GM12878 (cell line): ENCODE results near the gene PATJ. TPM values are rescaled to one million over a fixed set of nuclear protein-coding genes. Genes with fewer than 3 reads are reported as not detected.
"Not testable (repeated sequence)": the region's sequence is repeated elsewhere in the genome, so short reads cannot be mapped to it uniquely, and the experiment has no call there.

ENCODE experiments used
- ATAC-seq: fragments of 200-7000 bp; cut with Tn5 transposase; 3 replicates; pipeline ENCODE4 v1.9.1; 2020; ENCODE audit warnings: mild to moderate bottlenecking, moderate library complexity
- BruUV-seq: library from RNA; stranded (reverse); fragments of 400-500 nt; replicated peaks from 2 replicates; lab custom pipeline; 2021; lab: Mats Ljungman, UMichigan
- CTCF ChIA-PET: fragments of 300-600 bp; sonication (Branson Sonifier 250); formaldehyde crosslinking; extraction: SDS; loops from one replicate; lab custom pipeline; 2021; ENCODE audit warnings: inconsistent platforms; lab: Yijun Ruan, JAX
- POLR2A ChIA-PET: fragments of 350-600 bp; formaldehyde crosslinking; extraction: SDS; loops from one replicate; lab custom pipeline; 2021; ENCODE audit warnings: inconsistent platforms; lab: Charles Lee
- RAD21 ChIA-PET: fragments of 300-600 bp; sonication (Branson Sonifier 250); formaldehyde crosslinking; loops from one replicate; lab custom pipeline; 2023; ENCODE audit warnings: antibody characterized with exemption; ENCODE audit not compliant: unreplicated experiment; lab: Charles Lee
- SMC1A ChIA-PET: fragments of 300-600 bp; sonication (Branson Sonifier 250); formaldehyde crosslinking; loops from one replicate; lab custom pipeline; 2023; ENCODE audit not compliant: unreplicated experiment, uncharacterized antibody; lab: Charles Lee
- DNase-seq: peaks from one replicate; pipeline ENCODE4 v3.0.0-alpha.2; 2011; ENCODE audit warnings: low read depth, low spot score
- FAIRE-seq: peaks from 3 replicates; lab custom pipeline; 2011; peaks lifted over from hg19 to GRCh38; lab: Jason Lieb, UNC
- H2AFZ ChIP-seq: 2 replicates; pipeline ENCODE4 v1.6.0; 2011; ENCODE audit warnings: low read depth, low read length, control low read depth; ENCODE audit not compliant: control insufficient read depth
- H3K27ac ChIP-seq: 2 replicates; pipeline ENCODE4 v1.5.1; 2011; ENCODE audit warnings: control low read depth; ENCODE audit not compliant: control insufficient read depth, insufficient read depth
- H3K27me3 ChIP-seq, 2 experiments: replicated peaks in 1 of 2; 2 replicates each; pipeline versions ENCODE4 v1.6.0 to v1.6.1; 2011; ENCODE audit warnings: low read length in 1 of 2; ENCODE audit not compliant: control insufficient read depth in 2 of 2, insufficient read depth in 2 of 2
- H3K36me3 ChIP-seq, 2 experiments: 2 replicates each; pipeline ENCODE4 v1.5.1; 2011; ENCODE audit warnings: low read length in 1 of 2; ENCODE audit not compliant: control insufficient read depth in 2 of 2, insufficient read depth in 2 of 2
- H3K4me1 ChIP-seq: 2 replicates; pipeline ENCODE4 v1.6.1; 2011; ENCODE audit warnings: mild to moderate bottlenecking, low read length, moderate library complexity, mixed read lengths; ENCODE audit not compliant: control insufficient read depth, insufficient read depth
- H3K4me2 ChIP-seq: 2 replicates; pipeline ENCODE4 v1.6.0; 2011; ENCODE audit warnings: control low read depth; ENCODE audit not compliant: control insufficient read depth, insufficient read depth
- H3K4me3 ChIP-seq: fragments of 200-600 bp; sonication (generic); 2 replicates; pipeline ENCODE4 v1.5.1; 2016
- H3K79me2 ChIP-seq: 2 replicates; pipeline ENCODE4 v1.6.0; 2011; ENCODE audit warnings: low read length; ENCODE audit not compliant: control insufficient read depth, insufficient read depth
- H3K9ac ChIP-seq: 2 replicates; pipeline ENCODE4 v1.8.0; 2011; ENCODE audit warnings: low read length, control low read depth, mixed read lengths; ENCODE audit not compliant: control insufficient read depth, insufficient read depth
- H3K9me3 ChIP-seq: replicated peaks from 3 replicates; pipeline ENCODE4 v1.5.1; 2011; ENCODE audit warnings: mild to moderate bottlenecking, low read length; ENCODE audit not compliant: control insufficient read depth, insufficient read depth
- H4K20me1 ChIP-seq: 2 replicates; pipeline ENCODE4 v1.6.0; 2011; ENCODE audit not compliant: control insufficient read depth, insufficient read depth
- ATF3 ChIP-seq: IDR thresholded peaks from 2 replicates; pipeline ENCODE4 v1.6.1; 2011; ENCODE audit warnings: low read depth, mild to moderate bottlenecking, low read length, moderate library complexity, borderline replicate concordance; ENCODE audit errors: extremely low read depth
- JUND ChIP-seq: IDR thresholded peaks from 2 replicates; pipeline ENCODE4 v1.6.1; 2012; ENCODE audit warnings: low read depth, mild to moderate bottlenecking, low read length, improper control_type of control experiment, moderate library complexity
- NFIC ChIP-seq: IDR thresholded peaks from 2 replicates; pipeline ENCODE4 v1.6.1; 2012; ENCODE audit warnings: low read depth, mild to moderate bottlenecking, inconsistent platforms, low read length, moderate library complexity
- NFXL1 ChIP-seq: fragments of 450-650 bp; IDR thresholded peaks from 2 replicates; pipeline ENCODE4 v1.6.1; 2017; ENCODE audit warnings: antibody characterized with exemption, mild to moderate bottlenecking, borderline replicate concordance
- RFX5 ChIP-seq: IDR thresholded peaks from 2 replicates; pipeline ENCODE4 v1.6.1; 2011; ENCODE audit warnings: low read depth, low read length, improper control_type of control experiment
- ZBTB4 ChIP-seq: fragments of 450-650 bp; formaldehyde crosslinking; IDR thresholded peaks from 2 replicates; pipeline ENCODE4 v1.4.0; 2022; ENCODE audit warnings: mild to moderate bottlenecking, moderate library complexity
- ZNF274 ChIP-seq: IDR thresholded peaks from one replicate; pipeline ENCODE4 v1.8.0; 2011; ENCODE audit not compliant: insufficient read length, insufficient read depth
- ZNF384 ChIP-seq: IDR thresholded peaks from 2 replicates; pipeline ENCODE4 v1.6.1; 2012; ENCODE audit warnings: low read depth, mild to moderate bottlenecking, low read length, improper control_type of control experiment, borderline replicate concordance
- ZNF687 ChIP-seq: fragments of 450-650 bp; IDR thresholded peaks from 2 replicates; pipeline ENCODE4 v1.6.1; 2017; ENCODE audit warnings: mild to moderate bottlenecking, moderate library complexity
- WGBS: methylation state at CpG from one replicate; pipeline ENCODE4 v1.1.6; 2016; ENCODE audit warnings: low lambda C conversion rate; ENCODE audit not compliant: insufficient replicate concordance, insufficient coverage; ENCODE audit errors: missing lambda C conversion rate; 5-methylcytosine and 5-hydroxymethylcytosine counted together
- in situ Hi-C: fragments of 300-500 bp; cut with MboI; formaldehyde crosslinking; loops from 9 replicates; pipeline ENCODE4 v1.14.3; 2018; ENCODE audit warnings: mixed read lengths
- intact Hi-C: fragments of 100-400 bp; cut with micrococcal nuclease; formaldehyde crosslinking; loops from one replicate; pipeline ENCODE4 v1.14.2; 2022; ENCODE audit not compliant: unreplicated experiment
- polyA plus RNA-seq, 11 experiments: library from polyadenylated mRNA; depleted of rRNA in 4 of 11; unstranded in 6 of 11; stranded (reverse) in 5 of 11; fragments of >200 nt; fragmentation: Nextera tagmentation in 4 of 11; fragmentation: Illumina TruSeq in 1 of 11; extraction: Ambion mirVana in 4 of 11; extraction: Trizol in 1 of 11; gene quantifications; 1 replicate in 1 of 11; 2 replicates in 10 of 11; pipeline versions ENCODE4 v1.2.1 to v1.2.3, GENCODE V29; 2011 to 2016; ENCODE audit warnings: inconsistent platforms in 2 of 11, missing spikeins in 2 of 11, low read depth in 1 of 11
- total RNA-seq, 4 experiments: library from RNA; depleted of rRNA in 3 of 4; stranded (reverse); fragments of >200 nt in 3 of 4; fragmentation: Illumina TruSeq in 1 of 4; extraction: Trizol in 1 of 4; gene quantifications; 2 replicates each; pipeline versions ENCODE4 v1.2.1 to v1.2.3, GENCODE V29; 2013 to 2021

The PATJ gene
- total and polyA plus RNA-seq, 10 of the 15 experiments (the other 5 are each of a cell fraction or from before 2014, with no cell fraction given): 2.8 to 13.9 (median 6.9) TPM

- H4K20me1 ChIP-seq, H3K4me1 ChIP-seq, H3K27ac ChIP-seq, H3K9me3 ChIP-seq, H3K79me2 ChIP-seq, in situ Hi-C loops, H3K4me2 ChIP-seq, FAIRE-seq, H3K4me3 ChIP-seq, SMC1A ChIA-PET, H3K9ac ChIP-seq, RAD21 ChIA-PET, BruUV-seq, intact Hi-C loops, H3K27me3 ChIP-seq, H2AFZ ChIP-seq, DNase-seq: not testable (repeated sequence)
- WGBS: 100% methylated on average over 4 of the region's 4 CpGs
- ChIA-PET CTCF (interaction anchor here (0.6 kb wide), 1 partner anchor 10 kb away, joined by 5 read pairs; no protein-coding TSS in a partner anchor), POLR2A (interaction anchor here (0.7 kb wide), 1 partner anchor 15 kb away, joined by 3 read pairs; no protein-coding TSS in a partner anchor)
- peaks cover 2 to 13% of the 10 kb centered on the region in 2 experiments for H3K36me3 ChIP-seq
- peak; percentile 60 for ATAC-seq
- TF ChIP-seq RFX5: peak; percentile 61; the same call in 1 of the 2 replicates
Measured at GRCh38 chr1:61711257-61711656, 31.0 kb upstream of the PATJ start.

GRCh38 chr1:61711969-61712368 is 30.3 kb upstream of the PATJ start:
- peak; percentile 51 for ATAC-seq
- in situ Hi-C loops: no loop called here
- TF ChIP-seq ZNF687 (no peak), ATF3 (no peak), ZNF274 (no peak), NFXL1 (no peak), JUND (no peak), ZBTB4 (CRISPR knock-in tag) (no peak), NFIC (no peak), ZNF384 (no peak)

More at GRCh38 chr1:61711969-61712368, 30.3 kb upstream of the PATJ start:
- Histone ChIP-seq H3K4me3 (no peak overlapping the region), H3K9ac (no peak overlapping the region), H3K36me3 (peaks cover 2 to 9% of the 10 kb centered on the region in 2 experiments), H2AFZ (no peak overlapping the region), H3K9me3 (no peaks in the 10 kb centered on the region), H4K20me1 (no peaks in the 10 kb centered on the region), H3K4me2 (no peak overlapping the region), H3K27ac (no peak overlapping the region), H3K27me3 (no peaks in the 10 kb centered on the region), H3K4me1 (no peaks in the 10 kb centered on the region), H3K79me2 (no peaks in the 10 kb centered on the region; the same call in none of the 2 replicates)
- no TSS peak for BruUV-seq
- RAD21 ChIA-PET: no interaction called here
- POLR2A ChIA-PET: no interaction called here
- DNase-seq (no peak), FAIRE-seq (no peak)
- intact Hi-C loops: no loop called here
- CTCF ChIA-PET: no interaction called here
- SMC1A ChIA-PET: interaction anchor here (0.7 kb wide), 1 partner anchor 17 kb away, joined by 4 read pairs; no protein-coding TSS in a partner anchor
